Large intestine (tissue), 12 donors: ENCODE data around the gene PTGDS. TPM values are rescaled to one million over a fixed set of nuclear protein-coding genes. Genes with fewer than 3 reads are reported as not detected.

Source experiments
- DNase-seq, 2 donors: peaks; one replicate each; pipeline versions ENCODE4 v3.0.0 to v3.0.0-alpha.2; 2013
- H3K27ac ChIP-seq: one replicate; pipeline ENCODE4 v1.5.1; 2013; ENCODE audit warnings: low read length
- H3K27me3 ChIP-seq: 2 replicates; pipeline ENCODE4 v1.6.1; 2013; ENCODE audit warnings: low read length; ENCODE audit not compliant: control insufficient read depth, insufficient read depth
- H3K36me3 ChIP-seq: 2 replicates; pipeline ENCODE4 v1.6.1; 2013; ENCODE audit warnings: low read length; ENCODE audit not compliant: control insufficient read depth, insufficient read depth
- H3K4me1 ChIP-seq: one replicate; pipeline ENCODE4 v1.6.1; 2013; ENCODE audit warnings: low read length; ENCODE audit not compliant: control insufficient read depth, insufficient read depth
- H3K4me3 ChIP-seq: one replicate; pipeline ENCODE4 v1.5.1; 2013; ENCODE audit warnings: low read length
- H3K9me3 ChIP-seq: one replicate; pipeline ENCODE4 v1.6.1; 2013; ENCODE audit warnings: mild to moderate bottlenecking, low read depth, low read length, moderate library complexity; ENCODE audit not compliant: control insufficient read depth
- WGBS: methylation state at CpG from one replicate; pipeline ENCODE4 v1.1.5; 2013; ENCODE audit warnings: low lambda C conversion rate; ENCODE audit not compliant: insufficient coverage; 5-methylcytosine and 5-hydroxymethylcytosine counted together
- long read RNA-seq, 11 donors: transcript quantifications; one replicate each; lab custom pipeline, GENCODE V29; 2026
- polyA plus RNA-seq: library from polyadenylated mRNA; unstranded; fragments of 120-200 nt; gene quantifications from one replicate; pipeline ENCODE4 v1.2.1, GENCODE V29; 2013

Gene PTGDS
- polyA plus RNA-seq: 4.6 TPM
- long read RNA-seq, donor 1, partial matches to known transcripts: 0 of 1 reads
- long read RNA-seq, donor 1, other reads (novel, unspliced or antisense): 0 of 1 reads
- long read RNA-seq, donor 2: 0 reads
- long read RNA-seq, donor 3: 0 reads
- long read RNA-seq, donor 4: 0 reads
- long read RNA-seq, donor 5, partial matches to known transcripts: 0 of 4 reads
- long read RNA-seq, donor 5, other reads (novel, unspliced or antisense): 0 of 4 reads
- long read RNA-seq, donor 6, partial matches to known transcripts: 0 of 4 reads
- long read RNA-seq, donor 6, other reads (novel, unspliced or antisense): 0 of 4 reads
- long read RNA-seq, donor 7, partial matches to known transcripts: 0 of 4 reads
- long read RNA-seq, donor 7, other reads (novel, unspliced or antisense): 0 of 4 reads
- long read RNA-seq, donor 8, partial matches to known transcripts: 0 of 4 reads
- long read RNA-seq, donor 8, other reads (novel, unspliced or antisense): 0 of 4 reads
- long read RNA-seq, donor 9, partial matches to known transcripts: 0 of 1 reads
- long read RNA-seq, donor 9, other reads (novel, unspliced or antisense): 0 of 1 reads
- long read RNA-seq, donor 10: 0 reads
- long read RNA-seq, donor 11: 0 reads

DNA sequence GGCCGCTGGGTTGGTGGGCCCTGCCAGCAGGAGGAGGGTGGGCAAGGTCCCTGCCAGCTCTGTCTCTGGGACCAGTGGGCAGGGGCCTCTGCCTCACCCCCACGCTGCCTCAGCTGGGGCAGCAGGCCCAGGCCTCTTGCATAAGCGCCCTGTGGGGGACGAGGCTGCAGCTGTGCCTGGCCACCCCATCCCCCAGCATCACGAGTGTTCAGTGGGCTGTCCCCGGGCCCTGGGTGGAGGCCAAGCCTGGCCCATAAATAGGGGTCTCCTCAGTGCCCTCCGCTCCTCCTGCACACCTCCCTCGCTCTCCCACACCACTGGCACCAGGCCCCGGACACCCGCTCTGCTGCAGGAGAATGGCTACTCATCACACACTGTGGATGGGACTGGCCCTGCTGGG, at the start of gene PTGDS:
Gene PTGDS (plus strand): TSS at position 282 of the 400 bp plus-strand sequence. CDS start 75 bp downstream, at position 357.
- no peak for DNase-seq
- no peak within 1 kb of the TSS for H3K27ac ChIP-seq
- no CpG with 5 or more reads among the region's 10 CpGs for WGBS
- H3K4me3 ChIP-seq: peak within 1 kb of the TSS; percentile 6
- H3K36me3 ChIP-seq: no peaks in the 10 kb centered on the region
- no peaks in the 10 kb centered on the region for H3K9me3 ChIP-seq
- peaks cover 8% of the 10 kb centered on the region for H3K4me1 ChIP-seq
- H3K27me3 ChIP-seq: peaks cover 13% of the 10 kb centered on the region

DNA sequence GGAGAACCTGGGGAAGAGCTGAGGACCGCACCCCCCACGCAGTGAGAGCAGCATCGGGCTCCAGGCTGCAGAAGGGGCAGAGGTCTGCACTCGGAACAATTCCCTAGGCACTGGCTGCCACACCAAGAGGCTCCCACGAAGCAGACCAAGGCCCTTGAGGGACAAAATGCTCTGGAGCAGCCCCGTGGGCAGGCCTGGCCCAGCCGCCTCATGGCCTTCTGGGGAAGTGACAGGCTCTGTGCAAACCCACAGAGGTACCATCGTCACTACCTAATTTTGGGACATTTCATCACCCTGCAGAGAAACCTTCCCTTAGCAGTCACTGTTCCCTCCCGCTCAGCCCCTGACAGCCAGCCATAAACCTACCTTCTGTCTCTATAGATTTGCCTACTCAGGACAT, 48.7 kb upstream of the PTGDS start:
- WGBS: no CpG with 5 or more reads among the region's 9 CpGs

DNA sequence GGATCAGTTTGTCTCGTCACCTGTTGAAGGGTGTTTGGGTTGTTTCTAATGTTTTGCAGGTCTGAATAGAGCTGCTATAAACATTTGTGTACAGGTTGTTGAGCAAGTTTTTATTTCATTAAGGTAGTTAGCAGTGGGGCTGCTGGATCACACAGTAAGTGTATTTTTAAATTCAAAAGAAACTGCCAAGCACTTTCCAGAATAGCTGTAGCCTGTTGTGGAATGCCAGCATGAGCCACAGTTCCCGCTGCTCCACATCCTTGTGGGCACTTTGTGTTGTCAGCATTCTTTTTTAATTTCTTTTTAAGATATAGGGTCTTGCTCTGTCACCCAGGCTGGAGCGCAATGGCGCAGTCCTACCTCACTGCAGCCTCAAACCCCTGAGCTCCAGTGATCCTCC, 47.3 kb upstream of the PTGDS start:
- no CpG with 5 or more reads among the region's 4 CpGs for WGBS
- no peaks in the 10 kb centered on the region for H3K4me1 ChIP-seq

More for the DNA sequence above, 48.7 kb upstream of the PTGDS start:
- Histone ChIP-seq H3K4me1 (no peaks in the 10 kb centered on the region), H3K4me3 (no peak overlapping the region), H3K9me3 (peaks cover 3% of the 10 kb centered on the region), H3K36me3 (peaks cover 38% of the 10 kb centered on the region), H3K27me3 (no peaks in the 10 kb centered on the region), H3K27ac (no peak overlapping the region)
- no peak for DNase-seq

DNA sequence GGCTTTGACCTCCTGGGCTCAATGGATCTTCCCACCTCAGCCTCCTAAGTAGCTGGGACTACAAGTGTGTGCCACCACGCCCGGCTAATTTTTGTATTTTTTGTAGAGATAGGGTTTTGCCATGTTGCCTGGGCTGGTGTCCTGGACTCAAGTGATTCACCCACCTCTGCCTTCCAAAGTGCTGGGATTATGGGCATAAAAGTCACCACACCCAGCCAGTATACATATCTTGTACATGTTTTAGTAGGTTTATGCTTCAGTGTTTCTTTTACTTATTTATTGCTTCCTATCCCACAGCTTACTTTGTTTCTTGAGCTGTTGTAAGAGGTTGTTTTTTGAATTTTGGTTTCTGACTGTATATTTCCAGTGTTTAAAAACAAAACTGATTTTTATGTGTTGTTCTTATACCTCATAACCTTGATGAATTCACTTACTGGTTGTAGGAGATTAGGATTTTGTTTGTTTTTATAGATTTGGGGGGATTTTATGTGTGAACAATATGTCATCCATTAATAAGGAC, 45.6 kb upstream of the PTGDS start:
- Histone ChIP-seq H3K9me3 (peaks cover 3% of the 10 kb centered on the region), H3K27me3 (no peaks in the 10 kb centered on the region), H3K4me1 (no peaks in the 10 kb centered on the region), H3K27ac (no peak overlapping the region), H3K36me3 (peaks cover 9% of the 10 kb centered on the region), H3K4me3 (no peak overlapping the region)
- no CpG with 5 or more reads among the region's 2 CpGs for WGBS
- DNase-seq: no peak

More for the DNA sequence above, 47.3 kb upstream of the PTGDS start:
- H3K27me3 ChIP-seq: no peaks in the 10 kb centered on the region
- H3K4me3 ChIP-seq: no peak overlapping the region
- no peak for DNase-seq
- H3K36me3 ChIP-seq: peaks cover 26% of the 10 kb centered on the region
- H3K27ac ChIP-seq: no peak overlapping the region
- H3K9me3 ChIP-seq: peaks cover 3% of the 10 kb centered on the region

GRCh38 chr9:136934277-136934676, 43.0 kb upstream of the PTGDS start:
- Histone ChIP-seq H3K4me3 (no peak overlapping the region), H3K4me1 (no peaks in the 10 kb centered on the region), H3K36me3 (peaks cover 6% of the 10 kb centered on the region), H3K27me3 (no peaks in the 10 kb centered on the region), H3K9me3 (peaks cover 8% of the 10 kb centered on the region), H3K27ac (no peak overlapping the region)
- DNase-seq: no peak
- 100% methylated on average over 1 of the region's 3 CpGs for WGBS

- H3K36me3 ChIP-seq: peaks cover 20% of the 10 kb centered on the region
- peaks cover 11% of the 10 kb centered on the region for H3K9me3 ChIP-seq
- no peaks in the 10 kb centered on the region for H3K27me3 ChIP-seq
- DNase-seq: no peak
- H3K27ac ChIP-seq: no peak overlapping the region
- WGBS: no CpG with 5 or more reads among the region's 3 CpGs
- H3K4me3 ChIP-seq: no peak overlapping the region
- no peaks in the 10 kb centered on the region for H3K4me1 ChIP-seq
Measured at GRCh38 chr9:136935651-136936050, 41.7 kb upstream of the PTGDS start.

DNA sequence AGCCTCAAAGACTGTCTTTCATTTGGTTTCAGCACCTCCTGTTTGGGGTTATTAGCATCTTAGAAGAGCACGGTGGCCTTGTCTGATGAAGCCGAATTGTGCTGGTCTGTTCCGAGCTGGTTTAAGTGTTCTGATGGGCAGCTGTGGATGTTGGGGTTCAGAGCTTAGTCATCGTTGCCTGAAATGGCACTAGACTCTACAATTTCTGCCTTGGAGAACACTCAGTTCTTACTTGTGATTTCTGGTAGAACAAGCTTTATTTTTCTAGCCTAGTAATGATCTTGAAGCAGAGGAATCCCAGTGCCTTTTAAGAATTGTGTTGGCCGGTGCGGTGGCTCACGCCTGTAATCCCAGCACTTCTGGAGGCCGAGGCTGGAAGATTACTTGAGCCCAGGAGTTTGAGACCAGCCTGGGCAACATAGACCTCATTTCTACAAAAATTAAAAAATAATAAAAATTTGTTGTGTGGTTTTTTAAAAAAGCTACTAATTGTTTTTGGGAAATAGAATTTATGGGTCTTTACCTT, 40.6 kb upstream of the PTGDS start:
- peaks cover 30% of the 10 kb centered on the region for H3K36me3 ChIP-seq
- DNase-seq: no peak
- no CpG with 5 or more reads among the region's 8 CpGs for WGBS

DNA sequence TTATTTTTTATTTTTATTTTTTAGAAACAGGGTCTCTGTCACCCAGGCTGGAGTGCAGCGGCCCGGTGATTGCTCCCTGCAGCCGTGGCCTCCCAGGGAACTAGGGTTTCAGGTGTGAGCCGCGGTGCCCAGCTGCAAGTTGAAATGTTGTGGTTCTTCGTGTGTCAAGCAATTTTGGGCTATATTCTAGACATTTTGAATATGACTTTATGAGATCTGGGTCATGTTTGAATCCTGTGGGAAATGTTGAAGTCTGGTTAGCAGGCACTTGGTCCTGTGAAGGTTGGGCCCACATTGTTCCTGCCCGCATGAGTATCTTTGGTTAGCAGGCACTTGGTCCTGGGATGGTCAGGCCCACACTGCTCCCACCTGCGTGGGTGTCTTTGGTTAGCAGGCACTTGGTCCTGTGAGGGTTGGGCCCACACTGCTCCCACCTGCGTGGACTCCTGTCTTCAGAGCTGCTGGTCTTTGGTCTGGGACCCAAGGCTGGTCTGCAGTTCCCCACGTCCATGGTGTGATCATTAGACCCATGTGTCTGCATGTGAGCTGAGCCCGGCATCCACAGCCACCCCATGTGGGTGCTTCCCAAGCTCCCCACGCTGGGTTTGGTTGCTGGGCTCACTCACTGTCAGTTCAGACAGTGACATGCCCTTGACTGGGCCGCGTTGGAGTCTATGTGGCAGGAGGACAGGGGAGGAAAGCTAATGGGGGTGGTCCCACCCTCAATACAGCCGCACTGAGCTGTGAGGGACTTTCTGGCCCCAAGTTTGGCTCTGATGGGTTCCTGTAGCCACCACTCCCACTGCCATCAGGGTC, 39.9 kb upstream of the PTGDS start:
- Histone ChIP-seq H3K27ac (no peak overlapping the region), H3K36me3 (peaks cover 36% of the 10 kb centered on the region), H3K9me3 (peaks cover 24% of the 10 kb centered on the region), H3K4me3 (no peak overlapping the region), H3K4me1 (no peaks in the 10 kb centered on the region), H3K27me3 (no peaks in the 10 kb centered on the region)
- no CpG with 5 or more reads among the region's 15 CpGs for WGBS
- no peak for DNase-seq

More for the DNA sequence above, 40.6 kb upstream of the PTGDS start:
- Histone ChIP-seq H3K4me3 (no peak overlapping the region), H3K4me1 (no peaks in the 10 kb centered on the region), H3K27ac (no peak overlapping the region), H3K27me3 (no peaks in the 10 kb centered on the region), H3K9me3 (peaks cover 17% of the 10 kb centered on the region)

GRCh38 chr9:136939431-136939995, 37.8 kb upstream of the PTGDS start:
- Histone ChIP-seq H3K9me3 (peaks cover 28% of the 10 kb centered on the region), H3K27ac (no peak overlapping the region), H3K27me3 (no peaks in the 10 kb centered on the region), H3K4me3 (no peak overlapping the region), H3K36me3 (peaks cover 46% of the 10 kb centered on the region), H3K4me1 (peaks cover 9% of the 10 kb centered on the region)
- DNase-seq: no peak
- WGBS: no CpG with 5 or more reads among the region's 28 CpGs
